Smooth muscle cell (in vitro differentiated cells): ENCODE results near the gene DNAL4. TPM values are rescaled to one million over a fixed set of nuclear protein-coding genes. Genes with fewer than 3 reads are reported as not detected.

Source experiments
- DNase-seq: peaks from one replicate; lab custom pipeline; 2025; ENCODE audit not compliant: unreplicated experiment; lab: John Stamatoyannopoulos, UW
- H2AFZ ChIP-seq: fragments of 200-600 bp; sonication (generic); 2 replicates; pipeline ENCODE4 v1.6.0; 2016; ENCODE audit warnings: antibody characterized with exemption, low read depth, mild to moderate bottlenecking
- H3F3A ChIP-seq: fragments of 200-600 bp; sonication (generic); 2 replicates; pipeline ENCODE4 v1.6.0; 2017; ENCODE audit warnings: antibody characterized with exemption, low read depth
- H3K27ac ChIP-seq: fragments of 200-600 bp; sonication (generic); 2 replicates; pipeline ENCODE4 v1.5.1; 2016; ENCODE audit warnings: low read depth, mild to moderate bottlenecking
- H3K27me3 ChIP-seq: fragments of 200-600 bp; sonication (generic); 2 replicates; pipeline ENCODE4 v1.6.1; 2016; ENCODE audit warnings: low read depth, mild to moderate bottlenecking
- H3K36me3 ChIP-seq: fragments of 200-600 bp; sonication (generic); 2 replicates; pipeline ENCODE4 v1.5.1; 2016; ENCODE audit warnings: low read depth
- H3K4me1 ChIP-seq: fragments of 200-600 bp; sonication (generic); 2 replicates; pipeline ENCODE4 v1.5.1; 2016; ENCODE audit warnings: low read depth
- H3K4me2 ChIP-seq: fragments of 200-600 bp; sonication (generic); 2 replicates; pipeline ENCODE4 v1.6.0; 2016; ENCODE audit warnings: mild to moderate bottlenecking
- H3K4me3 ChIP-seq: fragments of 200-600 bp; sonication (generic); 2 replicates; pipeline ENCODE4 v1.5.1; 2016; ENCODE audit warnings: mild to moderate bottlenecking
- H3K79me2 ChIP-seq: fragments of 200-600 bp; sonication (generic); 2 replicates; pipeline ENCODE4 v1.6.0; 2016; ENCODE audit warnings: low read depth, mild to moderate bottlenecking
- H3K9ac ChIP-seq: fragments of 200-600 bp; sonication (generic); 2 replicates; pipeline ENCODE4 v1.6.0; 2016; ENCODE audit warnings: low read depth
- H3K9me3 ChIP-seq: fragments of 200-600 bp; sonication (generic); replicated peaks from 2 replicates; pipeline ENCODE4 v1.5.1; 2016; ENCODE audit warnings: low read depth
- H4K20me1 ChIP-seq: fragments of 200-600 bp; sonication (generic); 2 replicates; pipeline ENCODE4 v1.6.0; 2016; ENCODE audit warnings: low read depth
- WGBS: methylation state at CpG from one replicate; pipeline ENCODE4 v1.1.7; 2016; ENCODE audit warnings: low lambda C conversion rate; 5-methylcytosine and 5-hydroxymethylcytosine counted together
- polyA plus RNA-seq: library from polyadenylated mRNA; unstranded; fragments of >200 nt; fragmentation: Nextera tagmentation; extraction: Ambion mirVana; gene quantifications from 2 replicates; pipeline ENCODE4 v1.2.1, GENCODE V29; 2016
- total RNA-seq: library from RNA; depleted of rRNA; stranded (reverse); fragments of >200 nt; gene quantifications from 2 replicates; pipeline ENCODE4 v1.2.3, GENCODE V29; 2014
- TF ChIP-seq, protein P1 (sequence below): fragments of 200-600 bp; sonication (generic); IDR thresholded peaks from 2 replicates; pipeline ENCODE4 v1.5.1; 2017; ENCODE audit warnings: borderline replicate concordance, mild to moderate bottlenecking, antibody characterized with exemption; ENCODE audit not compliant: insufficient read depth, poor library complexity, severe bottlenecking

Gene DNAL4, protein sequence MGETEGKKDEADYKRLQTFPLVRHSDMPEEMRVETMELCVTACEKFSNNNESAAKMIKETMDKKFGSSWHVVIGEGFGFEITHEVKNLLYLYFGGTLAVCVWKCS
- total RNA-seq, result 13.5 and 16.7 TPM in 2 replicates
- 29.7 and 33.5 TPM in 2 replicates for polyA plus RNA-seq

DNA sequence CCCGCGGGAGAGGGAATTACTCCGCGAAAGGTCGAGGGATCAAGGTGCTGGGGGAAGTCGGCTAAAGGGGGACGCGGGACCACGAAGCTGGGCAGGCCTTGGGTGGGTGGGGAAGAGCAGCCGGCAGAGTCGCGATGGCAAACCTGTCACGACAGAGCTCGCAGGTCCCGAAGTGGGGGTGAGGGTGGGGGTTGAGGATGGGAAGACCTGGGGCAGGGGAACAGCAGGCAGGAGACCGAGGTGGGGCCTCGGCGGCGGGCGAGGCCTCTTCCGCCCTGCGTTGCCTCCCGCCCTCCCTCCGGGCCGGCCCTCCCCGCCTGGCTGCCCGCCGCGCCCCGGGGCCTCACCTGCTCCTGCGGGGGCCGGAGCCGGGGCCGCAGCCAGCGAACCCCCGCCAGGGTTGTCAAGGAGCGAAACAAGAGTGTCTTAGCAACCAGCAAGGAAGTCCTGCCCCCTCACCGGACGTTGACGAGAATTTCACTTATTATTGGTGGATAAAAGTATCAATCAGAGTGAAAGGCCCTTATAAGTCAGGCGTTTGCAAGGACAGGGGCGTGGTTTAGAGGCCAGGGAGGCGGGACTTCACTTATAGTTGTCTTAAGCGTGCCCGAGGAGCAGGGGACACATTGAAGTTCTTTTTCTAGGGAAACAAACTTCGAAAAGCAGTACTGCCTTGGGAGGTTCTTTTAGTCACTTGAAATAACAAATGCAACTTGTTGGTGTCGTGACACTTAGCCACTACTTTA, at the start of gene DNAL4:
DNAL4 (minus strand) TSS at position 423 of the 746 bp plus-strand sequence. CDS start 11,412 bp downstream, outside the sequence.
- Histone ChIP-seq H3K27me3 (peaks cover 11% of the 10 kb centered on the region), H3K4me1 (peaks cover 5% of the 10 kb centered on the region), H3K79me2 (peaks cover 13% of the 10 kb centered on the region), H3K4me3 (peak within 1 kb of the TSS; percentile 82), H3K27ac (peak within 1 kb of the TSS; percentile 70), H3K9ac (peak within 1 kb of the TSS; percentile 94), H3K36me3 (no peaks in the 10 kb centered on the region), H4K20me1 (no peaks in the 10 kb centered on the region), H2AFZ (peak within 1 kb of the TSS; percentile 44), H3F3A (peaks cover 7% of the 10 kb centered on the region), H3K4me2 (peak within 1 kb of the TSS; percentile 100), H3K9me3 (no peaks in the 10 kb centered on the region)
- peak; percentile 60 for DNase-seq
- TF ChIP-seq, protein P1, sequence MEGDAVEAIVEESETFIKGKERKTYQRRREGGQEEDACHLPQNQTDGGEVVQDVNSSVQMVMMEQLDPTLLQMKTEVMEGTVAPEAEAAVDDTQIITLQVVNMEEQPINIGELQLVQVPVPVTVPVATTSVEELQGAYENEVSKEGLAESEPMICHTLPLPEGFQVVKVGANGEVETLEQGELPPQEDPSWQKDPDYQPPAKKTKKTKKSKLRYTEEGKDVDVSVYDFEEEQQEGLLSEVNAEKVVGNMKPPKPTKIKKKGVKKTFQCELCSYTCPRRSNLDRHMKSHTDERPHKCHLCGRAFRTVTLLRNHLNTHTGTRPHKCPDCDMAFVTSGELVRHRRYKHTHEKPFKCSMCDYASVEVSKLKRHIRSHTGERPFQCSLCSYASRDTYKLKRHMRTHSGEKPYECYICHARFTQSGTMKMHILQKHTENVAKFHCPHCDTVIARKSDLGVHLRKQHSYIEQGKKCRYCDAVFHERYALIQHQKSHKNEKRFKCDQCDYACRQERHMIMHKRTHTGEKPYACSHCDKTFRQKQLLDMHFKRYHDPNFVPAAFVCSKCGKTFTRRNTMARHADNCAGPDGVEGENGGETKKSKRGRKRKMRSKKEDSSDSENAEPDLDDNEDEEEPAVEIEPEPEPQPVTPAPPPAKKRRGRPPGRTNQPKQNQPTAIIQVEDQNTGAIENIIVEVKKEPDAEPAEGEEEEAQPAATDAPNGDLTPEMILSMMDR, result no peak
- under 1% methylated on average over 38 of the region's 47 CpGs for WGBS

DNA sequence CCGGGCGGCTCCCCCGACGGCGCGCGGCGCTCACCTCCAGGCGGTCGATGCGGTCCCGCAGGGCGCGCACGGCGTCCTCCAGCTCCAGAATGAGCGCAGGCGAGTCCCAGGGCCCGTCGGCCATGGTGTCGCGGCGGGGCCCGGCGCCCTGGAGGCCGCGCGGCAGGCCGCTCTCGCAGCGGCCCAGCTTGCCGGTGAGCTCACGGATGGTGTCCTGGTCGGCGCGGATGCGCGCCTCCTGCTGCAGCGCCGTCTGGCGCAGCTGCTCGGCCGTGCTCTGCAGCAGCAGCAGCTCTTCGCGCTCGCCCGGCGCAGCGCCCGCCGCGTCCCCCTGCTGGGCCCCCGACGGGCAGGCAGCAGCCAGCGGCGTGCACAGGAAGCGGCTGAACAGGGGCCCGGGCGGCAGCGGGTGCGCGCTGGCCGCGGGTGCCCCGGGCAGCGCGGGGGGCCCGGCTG, 49.3 kb upstream of the DNAL4 start:
- Histone ChIP-seq H3K27me3 (peaks cover 17% of the 10 kb centered on the region), H4K20me1 (no peaks in the 10 kb centered on the region), H3K79me2 (no peaks in the 10 kb centered on the region), H3F3A (peaks cover 7% of the 10 kb centered on the region), H3K4me3 (peak overlapping the region; percentile 59), H3K9me3 (no peaks in the 10 kb centered on the region), H3K4me1 (no peaks in the 10 kb centered on the region), H2AFZ (peak overlapping the region; percentile 75), H3K27ac (no peak overlapping the region), H3K36me3 (no peaks in the 10 kb centered on the region), H3K4me2 (peak overlapping the region; percentile 86), H3K9ac (no peak overlapping the region)
- peak; percentile 43 for DNase-seq
- TF ChIP-seq, protein P1, result no peak
- 1% methylated on average over 64 of the region's 68 CpGs for WGBS

DNA sequence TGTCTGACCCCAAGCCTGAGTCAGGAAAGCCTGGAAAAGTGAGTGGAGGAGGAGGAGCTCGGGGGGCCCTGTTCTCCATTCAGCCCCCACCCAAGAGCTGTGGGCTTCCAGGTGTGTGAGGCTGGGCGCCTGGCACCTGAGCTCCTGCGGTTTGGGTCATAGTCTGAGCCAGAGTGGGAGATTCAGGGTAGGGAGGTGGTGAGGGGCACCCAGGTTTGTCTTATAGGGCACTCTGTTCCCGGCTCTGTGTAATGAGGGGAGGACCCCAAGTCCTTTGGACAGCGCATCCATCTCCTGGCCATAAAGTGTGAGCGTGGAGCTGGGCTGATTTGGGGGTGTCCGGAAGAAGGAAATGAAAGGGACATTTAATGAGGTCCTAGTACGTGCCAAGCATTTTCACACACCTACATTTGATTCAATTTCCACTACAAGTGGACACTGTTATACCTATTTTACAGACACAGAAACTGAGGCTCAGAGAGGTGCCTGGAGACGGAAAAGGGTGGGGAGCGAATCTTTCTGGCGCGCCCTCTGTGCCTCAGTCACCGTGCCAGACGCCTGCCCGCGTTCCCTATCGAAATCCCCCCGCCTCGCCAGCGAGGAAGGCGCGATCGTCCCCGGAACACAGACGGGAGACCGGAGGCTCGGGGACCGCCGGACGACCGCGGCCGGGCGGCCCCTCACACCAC, 48.7 kb upstream of the DNAL4 start:
- Histone ChIP-seq H3K27me3 (peaks cover 17% of the 10 kb centered on the region), H3K9ac (no peak overlapping the region), H3K79me2 (no peaks in the 10 kb centered on the region), H3K4me3 (peak overlapping the region; percentile 59), H3K4me1 (no peaks in the 10 kb centered on the region), H3F3A (peaks cover 7% of the 10 kb centered on the region), H4K20me1 (no peaks in the 10 kb centered on the region), H3K27ac (no peak overlapping the region), H2AFZ (peak overlapping the region; percentile 75), H3K36me3 (no peaks in the 10 kb centered on the region), H3K4me2 (peak overlapping the region; percentile 86), H3K9me3 (no peaks in the 10 kb centered on the region)
- TF ChIP-seq, protein P1, result no peak
- WGBS, result 34% methylated on average over 34 of the region's 34 CpGs
- no peak for DNase-seq
